ENCODE measurements around the gene KIF9. TPM values are rescaled to one million over a fixed set of nuclear protein-coding genes. Genes with fewer than 3 reads are reported as not detected.
"Not testable (repeated sequence)": the region's sequence is repeated elsewhere in the genome, so short reads cannot be mapped to it uniquely, and the experiment has no call there.

The KIF9 gene
- total RNA-seq, 1 donor from 2014 or later: 2.4 TPM

GRCh38 chr3:47293822-47294221 is 11.2 kb upstream of the KIF9 start:
- Mint-ChIP-seq H3K27me3 (ENCODE audit: unreplicated experiment) (no peaks in the 10 kb centered on the region), H3K36me3 (ENCODE audit: unreplicated experiment) (no peaks in the 10 kb centered on the region), H3K27ac (ENCODE audit: unreplicated experiment) (no peak overlapping the region), H3K4me1 (ENCODE audit: low read depth, unreplicated experiment) (peaks cover 8% of the 10 kb centered on the region), H3K4me3 (ENCODE audit: unreplicated experiment) (no peak overlapping the region), H3K9me3 (ENCODE audit: unreplicated experiment) (peaks cover 4% of the 10 kb centered on the region)
- TF ChIP-seq CTCF (IDR thresholded peaks at IDR 0.05; ENCODE audit: partially characterized antibody, unreplicated experiment): no peak
- DNase-seq: no peak

- DNase-seq; H3K4me1 Mint-ChIP-seq (ENCODE audit: low read depth, unreplicated experiment); H3K36me3 Mint-ChIP-seq (ENCODE audit: unreplicated experiment); H3K27ac Mint-ChIP-seq (ENCODE audit: unreplicated experiment); H3K9me3 Mint-ChIP-seq (ENCODE audit: unreplicated experiment); H3K4me3 Mint-ChIP-seq (ENCODE audit: unreplicated experiment); H3K27me3 Mint-ChIP-seq (ENCODE audit: unreplicated experiment): not testable (repeated sequence)
Observed at GRCh38 chr3:47291754-47292420, 9.3 kb upstream of the KIF9 start.

- Mint-ChIP-seq H3K9me3 (ENCODE audit: unreplicated experiment) (peaks cover 4% of the 10 kb centered on the region), H3K27me3 (ENCODE audit: unreplicated experiment) (no peaks in the 10 kb centered on the region), H3K27ac (ENCODE audit: unreplicated experiment) (no peak overlapping the region), H3K4me1 (ENCODE audit: low read depth, unreplicated experiment) (peaks cover 4% of the 10 kb centered on the region), H3K4me3 (ENCODE audit: unreplicated experiment) (no peak overlapping the region), H3K36me3 (ENCODE audit: unreplicated experiment) (no peaks in the 10 kb centered on the region)
- no peak for TF ChIP-seq CTCF (IDR thresholded peaks at IDR 0.05; ENCODE audit: partially characterized antibody, unreplicated experiment)
- no peak for DNase-seq
Observed at GRCh38 chr3:47291158-47291753, 8.7 kb upstream of the KIF9 start.

GRCh38 chr3:47288966-47289910 is 6.6 kb upstream of the KIF9 start:
- Mint-ChIP-seq H3K36me3 (ENCODE audit: unreplicated experiment) (no peaks in the 10 kb centered on the region), H3K4me3 (ENCODE audit: unreplicated experiment) (no peak overlapping the region), H3K9me3 (ENCODE audit: unreplicated experiment) (peaks cover 1% of the 10 kb centered on the region), H3K27me3 (ENCODE audit: unreplicated experiment) (no peaks in the 10 kb centered on the region), H3K4me1 (ENCODE audit: low read depth, unreplicated experiment) (no peaks in the 10 kb centered on the region), H3K27ac (ENCODE audit: unreplicated experiment) (no peak overlapping the region)
- TF ChIP-seq CTCF (IDR thresholded peaks at IDR 0.05; ENCODE audit: partially characterized antibody, unreplicated experiment): no peak
- DNase-seq: no peak

- H3K4me3 Mint-ChIP-seq (ENCODE audit: unreplicated experiment): peak overlapping the region; percentile 100
- H3K27me3 Mint-ChIP-seq (ENCODE audit: unreplicated experiment): peaks cover 2% of the 10 kb centered on the region
- DNase-seq: peak; percentile 29
- H3K27ac Mint-ChIP-seq (ENCODE audit: unreplicated experiment): peak overlapping the region; percentile 98
- no peaks in the 10 kb centered on the region for H3K36me3 Mint-ChIP-seq (ENCODE audit: unreplicated experiment)
- TF ChIP-seq CTCF (IDR thresholded peaks at IDR 0.05; ENCODE audit: partially characterized antibody, unreplicated experiment): no peak
- peaks cover 4% of the 10 kb centered on the region for H3K9me3 Mint-ChIP-seq (ENCODE audit: unreplicated experiment)
- H3K4me1 Mint-ChIP-seq (ENCODE audit: low read depth, unreplicated experiment): no peaks in the 10 kb centered on the region
Observed at GRCh38 chr3:47283591-47284364, 1.2 kb upstream of the KIF9 start.
